GM12878 (cell line): ENCODE measurements around the gene CYSRT1. TPM values are rescaled to one million over a fixed set of nuclear protein-coding genes. Genes with fewer than 3 reads are reported as not detected.

Experiments
- ATAC-seq: fragments of 200-7000 bp; cut with Tn5 transposase; 3 replicates; pipeline ENCODE4 v1.9.1; 2020; ENCODE audit warnings: mild to moderate bottlenecking, moderate library complexity
- BruUV-seq: library from RNA; stranded (reverse); fragments of 400-500 nt; replicated peaks from 2 replicates; lab custom pipeline; 2021; lab: Mats Ljungman, UMichigan
- CTCF ChIA-PET: fragments of 300-600 bp; sonication (Branson Sonifier 250); formaldehyde crosslinking; extraction: SDS; loops from one replicate; lab custom pipeline; 2021; ENCODE audit warnings: inconsistent platforms; lab: Yijun Ruan, JAX
- POLR2A ChIA-PET: fragments of 350-600 bp; formaldehyde crosslinking; extraction: SDS; loops from one replicate; lab custom pipeline; 2021; ENCODE audit warnings: inconsistent platforms; lab: Charles Lee
- RAD21 ChIA-PET: fragments of 300-600 bp; sonication (Branson Sonifier 250); formaldehyde crosslinking; loops from one replicate; lab custom pipeline; 2023; ENCODE audit warnings: antibody characterized with exemption; ENCODE audit not compliant: unreplicated experiment; lab: Charles Lee
- SMC1A ChIA-PET: fragments of 300-600 bp; sonication (Branson Sonifier 250); formaldehyde crosslinking; loops from one replicate; lab custom pipeline; 2023; ENCODE audit not compliant: unreplicated experiment, uncharacterized antibody; lab: Charles Lee
- DNase-seq: peaks from one replicate; pipeline ENCODE4 v3.0.0-alpha.2; 2011; ENCODE audit warnings: low read depth, low spot score
- FAIRE-seq: peaks from 3 replicates; lab custom pipeline; 2011; peaks lifted over from hg19 to GRCh38; lab: Jason Lieb, UNC
- H2AFZ ChIP-seq: 2 replicates; pipeline ENCODE4 v1.6.0; 2011; ENCODE audit warnings: low read depth, low read length, control low read depth; ENCODE audit not compliant: control insufficient read depth
- H3K27ac ChIP-seq: 2 replicates; pipeline ENCODE4 v1.5.1; 2011; ENCODE audit warnings: control low read depth; ENCODE audit not compliant: control insufficient read depth, insufficient read depth
- H3K27me3 ChIP-seq, 2 experiments: replicated peaks in 1 of 2; 2 replicates each; pipeline versions ENCODE4 v1.6.0 to v1.6.1; 2011; ENCODE audit warnings: low read length in 1 of 2; ENCODE audit not compliant: control insufficient read depth in 2 of 2, insufficient read depth in 2 of 2
- H3K36me3 ChIP-seq, 2 experiments: 2 replicates each; pipeline ENCODE4 v1.5.1; 2011; ENCODE audit warnings: low read length in 1 of 2; ENCODE audit not compliant: control insufficient read depth in 2 of 2, insufficient read depth in 2 of 2
- H3K4me1 ChIP-seq: 2 replicates; pipeline ENCODE4 v1.6.1; 2011; ENCODE audit warnings: mild to moderate bottlenecking, low read length, moderate library complexity, mixed read lengths; ENCODE audit not compliant: control insufficient read depth, insufficient read depth
- H3K4me2 ChIP-seq: 2 replicates; pipeline ENCODE4 v1.6.0; 2011; ENCODE audit warnings: control low read depth; ENCODE audit not compliant: control insufficient read depth, insufficient read depth
- H3K4me3 ChIP-seq: fragments of 200-600 bp; sonication (generic); 2 replicates; pipeline ENCODE4 v1.5.1; 2016
- H3K79me2 ChIP-seq: 2 replicates; pipeline ENCODE4 v1.6.0; 2011; ENCODE audit warnings: low read length; ENCODE audit not compliant: control insufficient read depth, insufficient read depth
- H3K9ac ChIP-seq: 2 replicates; pipeline ENCODE4 v1.8.0; 2011; ENCODE audit warnings: low read length, control low read depth, mixed read lengths; ENCODE audit not compliant: control insufficient read depth, insufficient read depth
- H3K9me3 ChIP-seq: replicated peaks from 3 replicates; pipeline ENCODE4 v1.5.1; 2011; ENCODE audit warnings: mild to moderate bottlenecking, low read length; ENCODE audit not compliant: control insufficient read depth, insufficient read depth
- H4K20me1 ChIP-seq: 2 replicates; pipeline ENCODE4 v1.6.0; 2011; ENCODE audit not compliant: control insufficient read depth, insufficient read depth
- CREB1 ChIP-seq: IDR thresholded peaks from 2 replicates; pipeline ENCODE4 v1.6.1; 2012; ENCODE audit warnings: low read depth, mild to moderate bottlenecking, inconsistent platforms
- KAT2A ChIP-seq: conservative IDR thresholded peaks from 2 replicates; pipeline ENCODE4 v1.6.1; 2011; ENCODE audit warnings: low read depth, low read length; ENCODE audit not compliant: control insufficient read depth
- POLR2AphosphoS2 ChIP-seq: IDR thresholded peaks from 2 replicates; pipeline ENCODE4 v1.6.1; 2011; ENCODE audit warnings: low read depth, mild to moderate bottlenecking, low read length, improper control_type of control experiment, moderate library complexity
- SUPT20H ChIP-seq: IDR thresholded peaks from 2 replicates; pipeline ENCODE4 v1.6.1; 2011; ENCODE audit warnings: low read depth, mild to moderate bottlenecking, low read length, moderate library complexity, borderline replicate concordance; ENCODE audit not compliant: control insufficient read depth
- ZBED1 ChIP-seq: IDR thresholded peaks from 2 replicates; pipeline ENCODE4 v1.6.1; 2016; ENCODE audit warnings: borderline replicate concordance
- WGBS: methylation state at CpG from one replicate; pipeline ENCODE4 v1.1.6; 2016; ENCODE audit warnings: low lambda C conversion rate; ENCODE audit not compliant: insufficient replicate concordance, insufficient coverage; ENCODE audit errors: missing lambda C conversion rate; 5-methylcytosine and 5-hydroxymethylcytosine counted together
- in situ Hi-C: fragments of 300-500 bp; cut with MboI; formaldehyde crosslinking; loops from 9 replicates; pipeline ENCODE4 v1.14.3; 2018; ENCODE audit warnings: mixed read lengths
- intact Hi-C: fragments of 100-400 bp; cut with micrococcal nuclease; formaldehyde crosslinking; loops from one replicate; pipeline ENCODE4 v1.14.2; 2022; ENCODE audit not compliant: unreplicated experiment
- polyA plus RNA-seq, 11 experiments: library from polyadenylated mRNA; depleted of rRNA in 4 of 11; unstranded in 6 of 11; stranded (reverse) in 5 of 11; fragments of >200 nt; fragmentation: Nextera tagmentation in 4 of 11; fragmentation: Illumina TruSeq in 1 of 11; extraction: Ambion mirVana in 4 of 11; extraction: Trizol in 1 of 11; gene quantifications; 1 replicate in 1 of 11; 2 replicates in 10 of 11; pipeline versions ENCODE4 v1.2.1 to v1.2.3, GENCODE V29; 2011 to 2016; ENCODE audit warnings: inconsistent platforms in 2 of 11, missing spikeins in 2 of 11, low read depth in 1 of 11
- total RNA-seq, 4 experiments: library from RNA; depleted of rRNA in 3 of 4; stranded (reverse); fragments of >200 nt in 3 of 4; fragmentation: Illumina TruSeq in 1 of 4; extraction: Trizol in 1 of 4; gene quantifications; 2 replicates each; pipeline versions ENCODE4 v1.2.1 to v1.2.3, GENCODE V29; 2013 to 2021
- TF ChIP-seq, protein P1 (sequence below): fragments of 450-650 bp; IDR thresholded peaks from 2 replicates; pipeline ENCODE4 v1.6.1; 2017; ENCODE audit warnings: mild to moderate bottlenecking

CYSRT1 gene
- total and polyA plus RNA-seq, 10 of the 15 experiments (the other 5 are each of a cell fraction or from before 2014, with no cell fraction given), result 0.24 to 3.6 (median 0.97) TPM; not detected in 1

GRCh38 chr9:137227853-137228505 is 3.0 kb downstream of the CYSRT1 start:
- peaks cover 12% of the 10 kb centered on the region for H3K4me1 ChIP-seq
- H3K9ac ChIP-seq, result no peak overlapping the region
- H3K27me3 ChIP-seq, result no peaks in the 10 kb centered on the region
- FAIRE-seq, result no peak
- in situ Hi-C loops, result loop anchor here (5.0 kb wide), 1 partner anchor 106 kb away; no protein-coding TSS in a partner anchor
- TF ChIP-seq CREB1 (no peak), ZBED1 (no peak), SUPT20H (no peak), KAT2A (no peak), POLR2AphosphoS2 (no peak)
- TF ChIP-seq, protein P1, sequence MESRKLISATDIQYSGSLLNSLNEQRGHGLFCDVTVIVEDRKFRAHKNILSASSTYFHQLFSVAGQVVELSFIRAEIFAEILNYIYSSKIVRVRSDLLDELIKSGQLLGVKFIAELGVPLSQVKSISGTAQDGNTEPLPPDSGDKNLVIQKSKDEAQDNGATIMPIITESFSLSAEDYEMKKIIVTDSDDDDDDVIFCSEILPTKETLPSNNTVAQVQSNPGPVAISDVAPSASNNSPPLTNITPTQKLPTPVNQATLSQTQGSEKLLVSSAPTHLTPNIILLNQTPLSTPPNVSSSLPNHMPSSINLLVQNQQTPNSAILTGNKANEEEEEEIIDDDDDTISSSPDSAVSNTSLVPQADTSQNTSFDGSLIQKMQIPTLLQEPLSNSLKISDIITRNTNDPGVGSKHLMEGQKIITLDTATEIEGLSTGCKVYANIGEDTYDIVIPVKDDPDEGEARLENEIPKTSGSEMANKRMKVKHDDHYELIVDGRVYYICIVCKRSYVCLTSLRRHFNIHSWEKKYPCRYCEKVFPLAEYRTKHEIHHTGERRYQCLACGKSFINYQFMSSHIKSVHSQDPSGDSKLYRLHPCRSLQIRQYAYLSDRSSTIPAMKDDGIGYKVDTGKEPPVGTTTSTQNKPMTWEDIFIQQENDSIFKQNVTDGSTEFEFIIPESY, result no peak
- DNase-seq, result no peak
- intact Hi-C loops, result loop anchor here (1.0 to 10.0 kb wide), 2 partner anchors 110 to 183 kb away; partner anchors contain the start of gene NPDC1
- H3K36me3 ChIP-seq, result no peaks in the 10 kb centered on the region
- ChIA-PET CTCF (interaction anchor here (0.6 to 6.4 kb wide), 20 partner anchors 11 to 277 kb away, joined by 3 to 52 read pairs (median 5); partner anchors contain the start of genes ANAPC2, LRRC26, SSNA1 and TUBB4B), RAD21 (interaction anchor here (0.6 to 1.9 kb wide), 9 partner anchors 30 to 181 kb away, joined by 3 to 10 read pairs (median 5); partner anchors contain the start of genes DPP7 and SSNA1), POLR2A (interaction anchor here (0.6 to 1.5 kb wide), 5 partner anchors 26 to 132 kb away, joined by 3 to 6 read pairs (median 4); no protein-coding TSS in a partner anchor), SMC1A (interaction anchor here (0.6 to 3.3 kb wide), 5 partner anchors 101 to 181 kb away, joined by 3 to 11 read pairs (median 3); partner anchors contain the start of gene DPP7)
- no peaks in the 10 kb centered on the region for H3K9me3 ChIP-seq
- H2AFZ ChIP-seq, result no peak overlapping the region
- no TSS peak for BruUV-seq
- H3K79me2 ChIP-seq, result no peaks in the 10 kb centered on the region
- H3K4me2 ChIP-seq, result no peak overlapping the region
- no peak for ATAC-seq
- no peak overlapping the region for H3K27ac ChIP-seq
- no peaks in the 10 kb centered on the region for H4K20me1 ChIP-seq
- H3K4me3 ChIP-seq, result no peak overlapping the region
- WGBS, result 40% methylated on average over 14 of the region's 18 CpGs
